H1 (cell line): Measurements from ENCODE around the gene MAN2A1. TPM values are rescaled to one million over a fixed set of nuclear protein-coding genes. Genes with fewer than 3 reads are reported as not detected.

Experiments
- CTCF ChIA-PET: fragments of 300-600 bp; sonication (Branson Sonifier 250); formaldehyde crosslinking; loops from one replicate; lab custom pipeline; 2021; ENCODE audit not compliant: partially characterized antibody; lab: Charles Lee
- POLR2A ChIA-PET: fragments of 300-600 bp; sonication (Branson Sonifier 250); formaldehyde crosslinking; loops from one replicate; lab custom pipeline; 2021; ENCODE audit warnings: inconsistent platforms; ENCODE audit not compliant: partially characterized antibody; lab: Charles Lee
- DNase-seq, 2 experiments: peaks; one replicate each; pipeline versions ENCODE4 v3.0.0 to v3.0.0-alpha.2; 2010 to 2022; ENCODE audit warnings: low spot score in 2 of 2, low read depth in 1 of 2, mixed read lengths in 1 of 2
- FAIRE-seq: peaks from 2 replicates; lab custom pipeline; 2011; peaks lifted over from hg19 to GRCh38; lab: Jason Lieb, UNC
- H2AFZ ChIP-seq: 2 replicates; pipeline ENCODE4 v1.8.1; 2012; ENCODE audit warnings: low read length, inconsistent platforms
- H2AK5ac ChIP-seq: 2 replicates; pipeline ENCODE4 v1.6.1; 2013; ENCODE audit warnings: low read depth, low read length
- H2BK120ac ChIP-seq: replicated peaks from 2 replicates; pipeline ENCODE3; 2013; ENCODE audit warnings: low read depth, low read length, inconsistent platforms
- H2BK12ac ChIP-seq: 2 replicates; pipeline ENCODE4 v1.6.1; 2013; ENCODE audit warnings: low read depth, low read length
- H2BK15ac ChIP-seq: 2 replicates; pipeline ENCODE4 v1.6.1; 2013; ENCODE audit warnings: low read length
- H2BK20ac ChIP-seq: 2 replicates; pipeline ENCODE4 v1.6.1; 2013; ENCODE audit warnings: low read length
- H2BK5ac ChIP-seq: 2 replicates; pipeline ENCODE4 v1.6.1; 2013; ENCODE audit warnings: low read depth, low read length
- H3K14ac ChIP-seq: 2 replicates; pipeline ENCODE4 v1.6.1; 2013; ENCODE audit warnings: inconsistent platforms; ENCODE audit not compliant: insufficient read length
- H3K18ac ChIP-seq: 2 replicates; pipeline ENCODE4 v1.6.1; 2013; ENCODE audit warnings: low read length; ENCODE audit errors: extremely low read depth
- H3K23ac ChIP-seq: 2 replicates; pipeline ENCODE4 v1.6.1; 2013; ENCODE audit warnings: inconsistent platforms; ENCODE audit not compliant: insufficient read length
- H3K23me2 ChIP-seq: 2 replicates; pipeline ENCODE4 v1.6.1; 2013; ENCODE audit warnings: low read depth, low read length
- H3K27ac ChIP-seq: 2 replicates; pipeline ENCODE4 v1.6.1; 2011; ENCODE audit warnings: low read depth, low read length, inconsistent platforms
- H3K27me3 ChIP-seq, 4 experiments: replicated peaks in 1 of 4; 1 replicate in 1 of 4; 2 replicates in 3 of 4; pipeline versions ENCODE4 v1.6.1 to v1.8.1; 2011 to 2013; ENCODE audit warnings: low read length in 3 of 4, mild to moderate bottlenecking in 3 of 4, inconsistent platforms in 2 of 4, mixed read lengths in 2 of 4, moderate library complexity in 1 of 4; ENCODE audit not compliant: control insufficient read depth in 3 of 4, insufficient read depth in 3 of 4; ENCODE audit errors: extremely low read depth in 1 of 4
- H3K36me3 ChIP-seq, 4 experiments: 2 replicates each; pipeline versions ENCODE4 v1.6.1 to v1.8.1; 2011 to 2013; ENCODE audit warnings: mild to moderate bottlenecking in 4 of 4, low read length in 3 of 4, moderate library complexity in 2 of 4, control low read depth in 1 of 4, inconsistent platforms in 1 of 4; ENCODE audit not compliant: insufficient read depth in 4 of 4, control insufficient read depth in 2 of 4
- H3K4ac ChIP-seq: replicated peaks from 2 replicates; pipeline ENCODE3; 2013; ENCODE audit warnings: low read length, low read depth, mixed read lengths, inconsistent platforms; ENCODE audit not compliant: insufficient read length
- H3K4me1 ChIP-seq, 4 experiments: replicated peaks in 1 of 4; 1 replicate in 1 of 4; 2 replicates in 3 of 4; pipeline versions ENCODE4 v1.6.1 to v1.8.1; 2011 to 2013; ENCODE audit warnings: low read length in 3 of 4, inconsistent platforms in 2 of 4, mixed read lengths in 1 of 4; ENCODE audit not compliant: insufficient read depth in 4 of 4, control insufficient read depth in 3 of 4
- H3K4me2 ChIP-seq, 2 experiments: 2 replicates each; pipeline versions ENCODE4 v1.6.1 to v1.8.1; 2011 to 2013; ENCODE audit warnings: low read depth in 2 of 2, low read length in 2 of 2, control low read depth in 1 of 2, inconsistent platforms in 1 of 2, mild to moderate bottlenecking in 1 of 2; ENCODE audit not compliant: insufficient read depth in 1 of 2
- H3K4me3 ChIP-seq, 4 experiments: fragments of 200-600, 300-600 bp in 1 of 4; sonication (generic), shearing (Covaris generic), sonication (Bioruptor Twin) in 1 of 4; 2 replicates each; pipeline versions ENCODE4 v1.5.1 to v1.8.1; 2011 to 2016; ENCODE audit warnings: low read length in 4 of 4, low read depth in 3 of 4, control low read depth in 2 of 4, inconsistent platforms in 2 of 4, mild to moderate bottlenecking in 2 of 4, mixed read lengths in 1 of 4, moderate library complexity in 1 of 4; ENCODE audit not compliant: insufficient read depth in 2 of 4; ENCODE audit errors: extremely low read depth in 1 of 4
- H3K56ac ChIP-seq: replicated peaks from 2 replicates; pipeline ENCODE3; 2013; ENCODE audit warnings: low read depth, mild to moderate bottlenecking, mixed read lengths, low read length, inconsistent platforms; ENCODE audit not compliant: insufficient read length
- H3K79me1 ChIP-seq: 2 replicates; pipeline ENCODE4 v1.6.1; 2013; ENCODE audit warnings: low read depth, low read length, control low read depth
- H3K79me2 ChIP-seq, 2 experiments: 2 replicates each; pipeline versions ENCODE4 v1.6.1 to v1.8.1; 2012 to 2013; ENCODE audit warnings: low read length in 2 of 2, mild to moderate bottlenecking in 2 of 2, inconsistent platforms in 1 of 2; ENCODE audit not compliant: insufficient read depth in 2 of 2, control insufficient read depth in 1 of 2
- H3K9ac ChIP-seq, 4 experiments: replicated peaks in 1 of 4; 1 replicate in 1 of 4; 2 replicates in 3 of 4; pipeline versions ENCODE4 v1.6.1 to v1.8.1; 2011 to 2013; ENCODE audit warnings: low read depth in 3 of 4, low read length in 3 of 4, control low read depth in 2 of 4, mild to moderate bottlenecking in 2 of 4, moderate library complexity in 2 of 4, inconsistent platforms in 1 of 4; ENCODE audit errors: extremely low read depth in 1 of 4
- H3K9me3 ChIP-seq, 2 experiments: 2 replicates each; pipeline versions ENCODE4 v1.6.1 to v1.8.1; 2012 to 2013; ENCODE audit warnings: mild to moderate bottlenecking in 2 of 2, moderate library complexity in 2 of 2, control low read depth in 1 of 2, inconsistent platforms in 1 of 2, low read depth in 1 of 2, low read length in 1 of 2, mixed read lengths in 1 of 2; ENCODE audit not compliant: insufficient read depth in 2 of 2
- H4K20me1 ChIP-seq, 2 experiments: replicated peaks in 1 of 2; 2 replicates each; pipeline versions ENCODE3 to v1.8.1; 2011 to 2013; ENCODE audit warnings: inconsistent platforms in 2 of 2, low read length in 2 of 2, mild to moderate bottlenecking in 1 of 2; ENCODE audit not compliant: insufficient read depth in 2 of 2, control insufficient read depth in 1 of 2
- H4K5ac ChIP-seq: 2 replicates; pipeline ENCODE4 v1.6.1; 2013; ENCODE audit warnings: low read length, low read depth, mixed read lengths, inconsistent platforms; ENCODE audit not compliant: insufficient read length
- H4K8ac ChIP-seq: 2 replicates; pipeline ENCODE4 v1.8.0; 2013; ENCODE audit warnings: mild to moderate bottlenecking, moderate library complexity, low read length, inconsistent platforms; ENCODE audit not compliant: insufficient read depth; ENCODE audit errors: extremely low read depth
- H4K91ac ChIP-seq: replicated peaks from 2 replicates; pipeline ENCODE3; 2013; ENCODE audit warnings: low read length, mixed read lengths, inconsistent platforms; ENCODE audit not compliant: insufficient read length
- BRCA1 ChIP-seq: IDR thresholded peaks from 2 replicates; pipeline ENCODE4 v1.6.1; 2012; ENCODE audit warnings: low read depth, low read length, improper control_type of control experiment
- CBX8 ChIP-seq: fragments of 300-800, 300-1000 bp; sonication (generic); IDR thresholded peaks from 2 replicates; pipeline ENCODE4 v1.7.1; 2016; ENCODE audit warnings: low read depth, low read length, borderline replicate concordance
- CREB1 ChIP-seq: IDR thresholded peaks from 2 replicates; pipeline ENCODE4 v1.6.1; 2012; ENCODE audit warnings: inconsistent platforms
- E2F6 ChIP-seq: IDR thresholded peaks from 2 replicates; pipeline ENCODE4 v1.6.1; 2012; ENCODE audit warnings: inconsistent platforms
- EP300 ChIP-seq, 2 experiments: IDR thresholded peaks; 1 replicate in 1 of 2; 2 replicates in 1 of 2; pipeline ENCODE4 v1.6.1; 2011 to 2012; ENCODE audit warnings: low read depth in 2 of 2, low read length in 2 of 2, mild to moderate bottlenecking in 2 of 2, borderline replicate concordance in 1 of 2, inconsistent platforms in 1 of 2, moderate library complexity in 1 of 2
- HDAC6 ChIP-seq: IDR thresholded peaks from one replicate; pipeline ENCODE4 v1.7.1; 2012; ENCODE audit warnings: low read depth, mild to moderate bottlenecking, inconsistent platforms, low read length, moderate library complexity
- JUN ChIP-seq: IDR thresholded peaks from 2 replicates; pipeline ENCODE4 v1.6.1; 2011; ENCODE audit warnings: low read depth, mild to moderate bottlenecking, improper control_type of control experiment, low read length
- MAX ChIP-seq: IDR thresholded peaks from 2 replicates; pipeline ENCODE4 v1.6.1; 2012; ENCODE audit warnings: inconsistent platforms
- NANOG ChIP-seq: IDR thresholded peaks from 2 replicates; pipeline ENCODE4 v1.6.1; 2011; ENCODE audit warnings: low read length, low read depth, mild to moderate bottlenecking, inconsistent platforms; ENCODE audit not compliant: insufficient read depth, poor library complexity, severe bottlenecking
- NRF1 ChIP-seq: IDR thresholded peaks from 2 replicates; pipeline ENCODE4 v1.6.1; 2011; ENCODE audit warnings: mild to moderate bottlenecking, low read depth, low read length, improper control_type of control experiment
- POLR2A ChIP-seq, 2 experiments: IDR thresholded peaks; 1 replicate in 1 of 2; 2 replicates in 1 of 2; pipeline ENCODE4 v1.6.1; 2011; ENCODE audit warnings: low read depth in 2 of 2, low read length in 2 of 2, mild to moderate bottlenecking in 2 of 2; ENCODE audit errors: control extremely low read depth in 1 of 2
- RFX5 ChIP-seq: IDR thresholded peaks from 2 replicates; pipeline ENCODE4 v1.6.1; 2011; ENCODE audit warnings: low read depth, low read length, improper control_type of control experiment, borderline replicate concordance
- SIX5 ChIP-seq: IDR thresholded peaks from 2 replicates; pipeline ENCODE4 v1.6.1; 2011; ENCODE audit warnings: mild to moderate bottlenecking, low read depth, low read length
- SP1 ChIP-seq: IDR thresholded peaks from 2 replicates; pipeline ENCODE4 v1.6.1; 2011; ENCODE audit warnings: low read depth, low read length
- YY1 ChIP-seq: IDR thresholded peaks from 2 replicates; pipeline ENCODE4 v1.6.1; 2011; ENCODE audit warnings: low read depth, mild to moderate bottlenecking, low read length
- WGBS, 2 experiments: shearing (Covaris generic) in 1 of 2; methylation state at CpG; one replicate each; pipeline versions ENCODE4 v1.1.6 to v1.1.7; 2013 to 2015; ENCODE audit warnings: low lambda C conversion rate in 2 of 2, mixed read lengths in 2 of 2, inconsistent platforms in 1 of 2, low coverage in 1 of 2, missing lambda C conversion rate in 1 of 2; ENCODE audit not compliant: insufficient replicate concordance in 2 of 2, insufficient coverage in 1 of 2, insufficient read length in 1 of 2; ENCODE audit errors: extremely low coverage in 1 of 2, missing lambda C conversion rate in 1 of 2; 5-methylcytosine and 5-hydroxymethylcytosine counted together
- polyA plus RNA-seq, 7 experiments: library from polyadenylated mRNA; depleted of rRNA in 3 of 7; stranded (reverse) in 5 of 7; unstranded in 2 of 7; fragments of >200 nt in 5 of 7; fragments of 200-250 nt in 2 of 7; gene quantifications; 1 replicate in 5 of 7; 2 replicates in 1 of 7; 4 replicates in 1 of 7; pipeline versions ENCODE4 v1.2.1 to v1.2.3, GENCODE V29; 2011 to 2013; ENCODE audit warnings: missing spikeins in 2 of 7, mixed read lengths in 2 of 7
- total RNA-seq: library from RNA; stranded (reverse); fragmentation: NEBNext Ultra II Directional; extraction: Animal tissue kit (Norgen Biotek cat#: 25700); gene quantifications from 2 replicates; pipeline ENCODE4 v1.2.1, GENCODE V29; 2021

Gene MAN2A1
- total and polyA plus RNA-seq, 2 of the 8 experiments (the other 6 are each of a cell fraction or from before 2014, with no cell fraction given) = 29.1 to 102 TPM

GRCh38 chr5:109775130-109775529 is 85.4 kb downstream of the MAN2A1 start:
- H2BK5ac ChIP-seq = no peak overlapping the region
- ChIA-PET POLR2A (no interaction called here), CTCF (no interaction called here)
- no peaks in the 10 kb centered on the region for H3K23me2 ChIP-seq
- no peak overlapping the region for H3K4me3 ChIP-seq
- no peak overlapping the region for H2BK15ac ChIP-seq
- 0 out of 2 replicates have a peak, but pooled peaks cover 2% of the 10 kb centered on the region for H3K79me1 ChIP-seq
- H3K23ac ChIP-seq = no peak overlapping the region
- H3K18ac ChIP-seq = no peak overlapping the region
- no peak overlapping the region for H3K14ac ChIP-seq
- H3K4me1 ChIP-seq = no peaks in the 10 kb centered on the region
- DNase-seq (no peak), FAIRE-seq (no peak)
- H3K4ac ChIP-seq = no peak overlapping the region
- H2BK20ac ChIP-seq = no peak overlapping the region
- H3K9ac ChIP-seq = no peak overlapping the region
- H4K91ac ChIP-seq = no peak overlapping the region
- H3K56ac ChIP-seq = no peak overlapping the region
- no peak overlapping the region for H2AFZ ChIP-seq
- no peak overlapping the region for H2BK12ac ChIP-seq
- no peak overlapping the region for H4K8ac ChIP-seq
- peaks cover 0 to 38% (median 2%) of the 10 kb centered on the region in 4 experiments; a peak in 2 of 8 replicates for H3K36me3 ChIP-seq
- H3K27me3 ChIP-seq = no peaks in the 10 kb centered on the region
- no peak overlapping the region for H3K27ac ChIP-seq
- H2AK5ac ChIP-seq = no peak overlapping the region
- no peaks in the 10 kb centered on the region for H3K9me3 ChIP-seq
- H2BK120ac ChIP-seq = no peak overlapping the region
- 87% methylated on average over 2 of the region's 2 CpGs; no CpG with 5 or more reads in 1 of the 2 experiments for WGBS, 2 experiments
- H4K20me1 ChIP-seq = no peaks in the 10 kb centered on the region
- H3K79me2 ChIP-seq = peaks cover 0 to 15% of the 10 kb centered on the region in 2 experiments; a peak in 2 of 4 replicates
- no peak overlapping the region for H4K5ac ChIP-seq
- H3K4me2 ChIP-seq = no peak overlapping the region
- TF ChIP-seq NRF1 = no peak
- TF ChIP-seq NANOG = no peak
- TF ChIP-seq EP300 (IDR thresholded peaks at IDR 0.05; ENCODE audit: borderline replicate concordance in 1 of 2, low read depth in 2 of 2, low read length in 2 of 2) = no peak
- TF ChIP-seq BRCA1 = no peak
- TF ChIP-seq HDAC6 = no peak
- no peak for TF ChIP-seq MAX
- TF ChIP-seq RFX5 = no peak
- TF ChIP-seq SP1 = no peak
- TF ChIP-seq SIX5 = no peak
- TF ChIP-seq POLR2A (IDR thresholded peaks at IDR 0.05; ENCODE audit: control extremely low read depth in 1 of 2, low read depth in 2 of 2, low read length in 2 of 2) = no peak
- no peak for TF ChIP-seq YY1
- no peak for TF ChIP-seq JUN
- TF ChIP-seq CBX8 = no peak
- TF ChIP-seq E2F6 = no peak
- no peak for TF ChIP-seq CREB1
